ENCODE results near the gene SEMA3D. TPM values are rescaled to one million over a fixed set of nuclear protein-coding genes. Genes with fewer than 3 reads are reported as not detected.

Gene SEMA3D
- polyA plus RNA-seq, 1 donor from 2014 or later, result 1.6 TPM

DNA sequence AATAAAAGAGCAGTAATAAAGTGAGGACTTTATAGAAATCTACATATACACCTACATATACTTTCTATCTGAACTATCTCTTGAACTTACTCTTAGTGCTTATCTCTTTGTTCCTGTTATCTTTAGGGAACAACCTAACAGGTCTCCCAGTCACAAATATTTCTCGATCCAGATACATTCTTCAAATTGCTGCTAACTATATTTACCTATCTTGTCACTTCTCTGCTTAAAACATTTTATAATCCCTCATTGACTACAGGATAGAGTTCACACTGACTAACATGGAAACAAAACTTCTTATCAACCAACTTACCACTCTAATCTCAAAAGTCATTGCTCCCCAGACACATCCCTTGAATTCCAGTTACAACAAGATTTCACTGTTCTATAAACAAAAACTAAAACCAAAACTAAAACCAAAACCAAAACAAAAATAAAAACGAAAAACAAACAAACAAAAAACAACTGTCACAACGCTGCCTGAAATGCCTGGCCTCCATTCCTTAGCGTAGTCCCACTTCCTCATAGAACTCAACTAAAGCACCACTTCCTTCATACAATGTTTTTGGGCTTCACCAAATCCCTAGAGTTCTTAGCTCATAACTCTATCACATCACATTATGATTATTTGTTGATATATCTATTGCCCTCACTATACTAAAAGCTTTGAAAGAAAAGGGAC, 134.7 kb downstream of the SEMA3D start:
- H3K4me2 ChIP-seq (ENCODE audit: low read length), result no peak overlapping the region
- H3K9me2 ChIP-seq (ENCODE audit: insufficient read depth, low read length), result no peaks in the 10 kb centered on the region
- no peaks in the 10 kb centered on the region for H3K36me3 ChIP-seq (ENCODE audit: insufficient read depth, low read length)
- H3F3A ChIP-seq (ENCODE audit: insufficient read depth, low read length, poor library complexity, severe bottlenecking), result no peaks in the 10 kb centered on the region
- no peaks in the 10 kb centered on the region for H3K27me3 ChIP-seq (ENCODE audit: insufficient read depth, low read depth, low read length)
- TF ChIP-seq MXI1 (conservative IDR thresholded peaks at IDR 0.05; ENCODE audit: poor library complexity, severe bottlenecking) (no peak), EP300 (conservative IDR thresholded peaks at IDR 0.05; ENCODE audit: poor library complexity, severe bottlenecking) (no peak), POLR2AphosphoS5 (IDR thresholded peaks at IDR 0.05) (no peak), RAD21 (conservative IDR thresholded peaks at IDR 0.05) (no peak), TAF1 (IDR thresholded peaks at IDR 0.05; ENCODE audit: low read depth) (no peak), SMC3 (conservative IDR thresholded peaks at IDR 0.05; ENCODE audit: poor library complexity) (no peak), EZH2 (IDR thresholded peaks at IDR 0.05; ENCODE audit: borderline replicate concordance, insufficient read depth, low read length, poor library complexity, severe bottlenecking) (no peak)
- TF ChIP-seq, protein P1, sequence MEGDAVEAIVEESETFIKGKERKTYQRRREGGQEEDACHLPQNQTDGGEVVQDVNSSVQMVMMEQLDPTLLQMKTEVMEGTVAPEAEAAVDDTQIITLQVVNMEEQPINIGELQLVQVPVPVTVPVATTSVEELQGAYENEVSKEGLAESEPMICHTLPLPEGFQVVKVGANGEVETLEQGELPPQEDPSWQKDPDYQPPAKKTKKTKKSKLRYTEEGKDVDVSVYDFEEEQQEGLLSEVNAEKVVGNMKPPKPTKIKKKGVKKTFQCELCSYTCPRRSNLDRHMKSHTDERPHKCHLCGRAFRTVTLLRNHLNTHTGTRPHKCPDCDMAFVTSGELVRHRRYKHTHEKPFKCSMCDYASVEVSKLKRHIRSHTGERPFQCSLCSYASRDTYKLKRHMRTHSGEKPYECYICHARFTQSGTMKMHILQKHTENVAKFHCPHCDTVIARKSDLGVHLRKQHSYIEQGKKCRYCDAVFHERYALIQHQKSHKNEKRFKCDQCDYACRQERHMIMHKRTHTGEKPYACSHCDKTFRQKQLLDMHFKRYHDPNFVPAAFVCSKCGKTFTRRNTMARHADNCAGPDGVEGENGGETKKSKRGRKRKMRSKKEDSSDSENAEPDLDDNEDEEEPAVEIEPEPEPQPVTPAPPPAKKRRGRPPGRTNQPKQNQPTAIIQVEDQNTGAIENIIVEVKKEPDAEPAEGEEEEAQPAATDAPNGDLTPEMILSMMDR (IDR thresholded peaks at IDR 0.05; ENCODE audit: poor library complexity, severe bottlenecking), result no peak
- TF ChIP-seq, protein P2, sequence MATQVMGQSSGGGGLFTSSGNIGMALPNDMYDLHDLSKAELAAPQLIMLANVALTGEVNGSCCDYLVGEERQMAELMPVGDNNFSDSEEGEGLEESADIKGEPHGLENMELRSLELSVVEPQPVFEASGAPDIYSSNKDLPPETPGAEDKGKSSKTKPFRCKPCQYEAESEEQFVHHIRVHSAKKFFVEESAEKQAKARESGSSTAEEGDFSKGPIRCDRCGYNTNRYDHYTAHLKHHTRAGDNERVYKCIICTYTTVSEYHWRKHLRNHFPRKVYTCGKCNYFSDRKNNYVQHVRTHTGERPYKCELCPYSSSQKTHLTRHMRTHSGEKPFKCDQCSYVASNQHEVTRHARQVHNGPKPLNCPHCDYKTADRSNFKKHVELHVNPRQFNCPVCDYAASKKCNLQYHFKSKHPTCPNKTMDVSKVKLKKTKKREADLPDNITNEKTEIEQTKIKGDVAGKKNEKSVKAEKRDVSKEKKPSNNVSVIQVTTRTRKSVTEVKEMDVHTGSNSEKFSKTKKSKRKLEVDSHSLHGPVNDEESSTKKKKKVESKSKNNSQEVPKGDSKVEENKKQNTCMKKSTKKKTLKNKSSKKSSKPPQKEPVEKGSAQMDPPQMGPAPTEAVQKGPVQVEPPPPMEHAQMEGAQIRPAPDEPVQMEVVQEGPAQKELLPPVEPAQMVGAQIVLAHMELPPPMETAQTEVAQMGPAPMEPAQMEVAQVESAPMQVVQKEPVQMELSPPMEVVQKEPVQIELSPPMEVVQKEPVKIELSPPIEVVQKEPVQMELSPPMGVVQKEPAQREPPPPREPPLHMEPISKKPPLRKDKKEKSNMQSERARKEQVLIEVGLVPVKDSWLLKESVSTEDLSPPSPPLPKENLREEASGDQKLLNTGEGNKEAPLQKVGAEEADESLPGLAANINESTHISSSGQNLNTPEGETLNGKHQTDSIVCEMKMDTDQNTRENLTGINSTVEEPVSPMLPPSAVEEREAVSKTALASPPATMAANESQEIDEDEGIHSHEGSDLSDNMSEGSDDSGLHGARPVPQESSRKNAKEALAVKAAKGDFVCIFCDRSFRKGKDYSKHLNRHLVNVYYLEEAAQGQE (IDR thresholded peaks at IDR 0.05; ENCODE audit: borderline replicate concordance), result no peak
- H3K9ac ChIP-seq (ENCODE audit: low read length), result no peak overlapping the region
- no peak overlapping the region for H3K27ac ChIP-seq (ENCODE audit: low read length)
- H3K4me3 ChIP-seq (ENCODE audit: low read length), result no peak overlapping the region
- no peaks in the 10 kb centered on the region for H3K79me2 ChIP-seq (replicated peaks; ENCODE audit: insufficient read depth, low read length)
- H4K20me1 ChIP-seq (ENCODE audit: insufficient read depth), result no peaks in the 10 kb centered on the region
- H3K9me3 ChIP-seq (ENCODE audit: low read length), result no peaks in the 10 kb centered on the region
- H2AFZ ChIP-seq (ENCODE audit: low read depth, low read length), result no peak overlapping the region

DNA sequence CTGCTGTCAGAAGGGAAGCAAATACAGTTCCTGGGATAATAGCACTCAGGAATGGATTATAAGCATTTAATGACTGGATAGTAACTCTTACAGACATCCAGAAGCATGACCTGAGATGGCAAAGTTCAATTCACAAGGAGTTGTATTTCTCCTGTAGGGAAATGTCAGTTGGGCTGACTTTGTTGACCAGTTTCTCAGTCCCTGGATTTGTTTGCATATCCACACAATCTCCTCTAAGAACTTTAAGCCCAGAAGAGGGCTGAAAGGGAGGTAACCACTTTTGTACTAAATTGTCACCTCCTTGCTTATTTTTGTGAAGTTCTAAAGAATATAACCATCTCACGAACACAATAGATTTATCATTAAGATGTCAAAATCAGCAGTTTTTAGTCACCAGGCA, 140.3 kb downstream of the SEMA3D start:
- H3K27me3 ChIP-seq (ENCODE audit: insufficient read depth, low read depth, low read length), result no peaks in the 10 kb centered on the region
- H3K79me2 ChIP-seq (replicated peaks; ENCODE audit: insufficient read depth, low read length), result no peaks in the 10 kb centered on the region
- no peaks in the 10 kb centered on the region for H3K9me2 ChIP-seq (ENCODE audit: insufficient read depth, low read length)
- no peak overlapping the region for H3K27ac ChIP-seq (ENCODE audit: low read length)
- H3K9me3 ChIP-seq (ENCODE audit: low read length), result no peaks in the 10 kb centered on the region
- no peak overlapping the region for H3K4me2 ChIP-seq (ENCODE audit: low read length)
- no peak overlapping the region for H2AFZ ChIP-seq (ENCODE audit: low read depth, low read length)
- TF ChIP-seq EP300 (conservative IDR thresholded peaks at IDR 0.05; ENCODE audit: poor library complexity, severe bottlenecking), result no peak
- TF ChIP-seq MXI1 (conservative IDR thresholded peaks at IDR 0.05; ENCODE audit: poor library complexity, severe bottlenecking), result no peak
- no peak for TF ChIP-seq EZH2 (IDR thresholded peaks at IDR 0.05; ENCODE audit: borderline replicate concordance, insufficient read depth, low read length, poor library complexity, severe bottlenecking)
- no peak for TF ChIP-seq RAD21 (conservative IDR thresholded peaks at IDR 0.05)
- no peak for TF ChIP-seq TAF1 (IDR thresholded peaks at IDR 0.05; ENCODE audit: low read depth)
- no peak for TF ChIP-seq SMC3 (conservative IDR thresholded peaks at IDR 0.05; ENCODE audit: poor library complexity)
- TF ChIP-seq POLR2AphosphoS5 (IDR thresholded peaks at IDR 0.05), result no peak
- TF ChIP-seq, protein P2 (IDR thresholded peaks at IDR 0.05; ENCODE audit: borderline replicate concordance), result no peak
- TF ChIP-seq, protein P1 (IDR thresholded peaks at IDR 0.05; ENCODE audit: poor library complexity, severe bottlenecking), result no peak
- no peak overlapping the region for H3K9ac ChIP-seq (ENCODE audit: low read length)
- H3F3A ChIP-seq (ENCODE audit: insufficient read depth, low read length, poor library complexity, severe bottlenecking), result no peaks in the 10 kb centered on the region
- no peak overlapping the region for H3K4me3 ChIP-seq (ENCODE audit: low read length)
- H4K20me1 ChIP-seq (ENCODE audit: insufficient read depth), result no peaks in the 10 kb centered on the region
- H3K36me3 ChIP-seq (ENCODE audit: insufficient read depth, low read length), result no peaks in the 10 kb centered on the region

Data from neural cell (in vitro differentiated cells).